Measurements from ENCODE around the gene MRPL58. TPM values are rescaled to one million over a fixed set of nuclear protein-coding genes. Genes with fewer than 3 reads are reported as not detected.

The MRPL58 gene
- total and polyA plus RNA-seq, 2 experiments from 2014 or later = 44.8 to 48.4 TPM

DNA sequence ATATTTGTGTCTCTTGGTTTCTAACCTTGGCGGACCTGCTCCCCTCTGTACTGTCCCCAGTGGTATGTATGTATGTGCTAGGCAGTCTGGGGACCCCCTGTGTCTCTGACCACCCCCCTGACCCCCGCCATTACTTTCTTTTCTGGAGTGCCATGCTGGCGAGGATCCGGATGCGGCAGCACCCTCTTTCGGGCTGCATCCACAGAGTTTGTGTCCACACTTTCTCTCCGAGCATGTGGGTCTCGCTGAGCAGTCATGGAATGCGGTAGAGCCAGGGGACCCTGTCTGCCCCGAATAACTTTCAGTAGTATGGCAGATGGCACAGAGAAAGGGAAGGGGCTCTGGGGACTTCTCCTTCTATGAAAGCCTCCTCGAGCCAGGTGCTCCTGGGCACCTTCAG is 51.6 kb downstream of the MRPL58 start:
- H3K9me3 ChIP-seq (ENCODE audit: low read depth) = no peaks in the 10 kb centered on the region
- H3K4me1 ChIP-seq (ENCODE audit: low read depth) = no peaks in the 10 kb centered on the region
- H3K36me3 ChIP-seq = peaks cover 23% of the 10 kb centered on the region
- TF ChIP-seq, protein P1, sequence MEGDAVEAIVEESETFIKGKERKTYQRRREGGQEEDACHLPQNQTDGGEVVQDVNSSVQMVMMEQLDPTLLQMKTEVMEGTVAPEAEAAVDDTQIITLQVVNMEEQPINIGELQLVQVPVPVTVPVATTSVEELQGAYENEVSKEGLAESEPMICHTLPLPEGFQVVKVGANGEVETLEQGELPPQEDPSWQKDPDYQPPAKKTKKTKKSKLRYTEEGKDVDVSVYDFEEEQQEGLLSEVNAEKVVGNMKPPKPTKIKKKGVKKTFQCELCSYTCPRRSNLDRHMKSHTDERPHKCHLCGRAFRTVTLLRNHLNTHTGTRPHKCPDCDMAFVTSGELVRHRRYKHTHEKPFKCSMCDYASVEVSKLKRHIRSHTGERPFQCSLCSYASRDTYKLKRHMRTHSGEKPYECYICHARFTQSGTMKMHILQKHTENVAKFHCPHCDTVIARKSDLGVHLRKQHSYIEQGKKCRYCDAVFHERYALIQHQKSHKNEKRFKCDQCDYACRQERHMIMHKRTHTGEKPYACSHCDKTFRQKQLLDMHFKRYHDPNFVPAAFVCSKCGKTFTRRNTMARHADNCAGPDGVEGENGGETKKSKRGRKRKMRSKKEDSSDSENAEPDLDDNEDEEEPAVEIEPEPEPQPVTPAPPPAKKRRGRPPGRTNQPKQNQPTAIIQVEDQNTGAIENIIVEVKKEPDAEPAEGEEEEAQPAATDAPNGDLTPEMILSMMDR (IDR thresholded peaks at IDR 0.05; ENCODE audit: low read depth, low read length) = no peak
- H3K27me3 ChIP-seq = no peaks in the 10 kb centered on the region
- H3K4me3 ChIP-seq = no peak overlapping the region
- no peak overlapping the region for H3K27ac ChIP-seq
- DNase-seq (ENCODE audit: low read depth in 1 of 2, low spot score in 1 of 2) = no peak

DNA sequence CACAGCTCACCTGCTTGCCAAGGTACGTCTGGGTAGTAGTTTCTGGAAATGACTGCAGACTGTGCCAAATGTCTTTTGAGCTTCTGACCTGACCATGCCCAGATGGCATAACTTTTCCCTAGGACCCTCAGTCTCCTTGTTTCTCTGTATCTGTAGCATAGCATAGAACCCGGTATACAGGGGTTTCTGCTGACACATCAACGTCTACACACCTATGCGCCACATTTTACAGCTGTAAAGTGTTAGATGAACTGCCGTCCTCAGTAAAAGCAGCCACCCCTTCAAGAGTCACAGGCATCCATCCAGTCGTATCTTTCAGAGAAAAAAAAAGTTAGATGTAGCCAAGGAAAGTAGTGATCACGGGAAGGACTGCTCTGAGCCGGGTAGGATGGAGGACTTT is 52.0 kb downstream of the MRPL58 start:
- Histone ChIP-seq H3K9me3 (ENCODE audit: low read depth) (no peaks in the 10 kb centered on the region), H3K36me3 (peaks cover 23% of the 10 kb centered on the region), H3K27me3 (no peaks in the 10 kb centered on the region), H3K27ac (no peak overlapping the region), H3K4me1 (ENCODE audit: low read depth) (no peaks in the 10 kb centered on the region), H3K4me3 (no peak overlapping the region)
- TF ChIP-seq, protein P1 (IDR thresholded peaks at IDR 0.05; ENCODE audit: low read depth, low read length) = no peak
- DNase-seq (ENCODE audit: low read depth in 1 of 2, low spot score in 1 of 2) = no peak

DNA sequence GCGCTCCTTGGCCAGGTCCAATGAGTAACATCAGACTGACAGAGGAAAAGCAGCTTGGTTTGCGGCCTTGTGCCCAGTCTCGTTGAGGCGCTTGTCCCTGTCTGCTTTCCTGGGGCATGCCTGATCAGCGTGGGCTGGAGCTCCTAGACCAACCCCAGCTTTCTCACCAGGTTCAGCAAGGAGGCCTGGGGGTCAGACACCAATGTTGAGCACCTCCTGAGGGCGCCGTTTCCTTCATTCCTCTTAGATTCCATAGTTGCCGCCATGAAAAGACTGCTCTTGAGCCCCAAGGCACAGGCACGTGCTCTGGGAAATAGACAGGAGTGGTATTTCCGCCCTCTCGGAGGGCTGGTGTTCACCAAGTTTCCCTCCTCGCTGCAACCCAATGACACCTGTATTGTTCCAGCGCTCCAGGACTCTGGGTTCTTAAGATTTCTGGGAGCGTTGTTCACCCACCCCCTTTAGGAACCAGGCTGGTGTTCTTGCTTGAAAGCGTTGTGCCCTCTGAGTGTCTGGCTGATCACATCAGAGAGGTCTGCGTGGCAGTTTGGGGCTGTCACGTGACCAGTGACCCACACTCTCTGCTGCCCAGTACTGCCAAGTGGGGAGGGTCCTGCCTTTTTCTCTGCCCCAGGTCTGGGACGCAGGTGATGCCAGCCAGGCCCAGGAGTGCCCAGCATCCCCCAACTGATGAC is 52.5 kb downstream of the MRPL58 start:
- TF ChIP-seq, protein P1 (IDR thresholded peaks at IDR 0.05; ENCODE audit: low read depth, low read length) = no peak
- no peaks in the 10 kb centered on the region for H3K4me1 ChIP-seq (ENCODE audit: low read depth)
- no peaks in the 10 kb centered on the region for H3K9me3 ChIP-seq (ENCODE audit: low read depth)
- no peaks in the 10 kb centered on the region for H3K27me3 ChIP-seq
- DNase-seq (ENCODE audit: low read depth in 1 of 2, low spot score in 1 of 2) = no peak
- H3K4me3 ChIP-seq = no peak overlapping the region
- no peak overlapping the region for H3K27ac ChIP-seq
- H3K36me3 ChIP-seq = peaks cover 23% of the 10 kb centered on the region

DNA sequence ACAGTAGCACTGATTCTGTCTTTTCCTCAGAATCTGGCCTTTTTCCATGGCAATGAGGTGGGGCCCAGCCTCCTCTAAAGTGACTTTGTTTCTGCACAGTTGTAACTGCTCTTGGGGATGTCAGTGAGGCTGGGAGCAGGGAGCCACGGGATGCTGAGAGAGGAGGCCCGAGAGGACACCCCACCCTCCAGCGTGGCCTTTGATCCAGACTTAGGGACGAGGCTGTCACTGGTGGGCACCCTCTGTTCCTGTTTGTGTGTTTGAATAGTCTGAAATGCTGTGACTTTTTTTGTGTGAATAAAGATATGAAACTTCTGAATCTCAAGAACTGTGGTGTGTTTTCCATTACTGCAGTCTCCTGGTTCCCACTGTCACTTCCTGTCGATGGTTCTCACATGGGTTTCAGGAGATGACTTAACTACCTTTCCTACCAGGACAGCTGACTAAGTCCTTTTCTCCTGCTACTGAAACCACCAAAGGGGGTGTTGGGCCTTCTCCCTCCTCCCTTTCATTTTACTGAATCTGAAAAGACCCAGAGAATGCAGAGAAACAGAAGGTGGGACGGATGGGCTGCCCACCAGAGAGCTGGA is 53.2 kb downstream of the MRPL58 start:
- peaks cover 22% of the 10 kb centered on the region for H3K36me3 ChIP-seq
- DNase-seq (ENCODE audit: low read depth in 1 of 2, low spot score in 1 of 2) = no peak
- H3K27me3 ChIP-seq = no peaks in the 10 kb centered on the region
- no peaks in the 10 kb centered on the region for H3K9me3 ChIP-seq (ENCODE audit: low read depth)
- H3K4me1 ChIP-seq (ENCODE audit: low read depth) = no peaks in the 10 kb centered on the region
- TF ChIP-seq, protein P1 (IDR thresholded peaks at IDR 0.05; ENCODE audit: low read depth, low read length) = no peak
- H3K27ac ChIP-seq = no peak overlapping the region
- H3K4me3 ChIP-seq = no peak overlapping the region

DNA sequence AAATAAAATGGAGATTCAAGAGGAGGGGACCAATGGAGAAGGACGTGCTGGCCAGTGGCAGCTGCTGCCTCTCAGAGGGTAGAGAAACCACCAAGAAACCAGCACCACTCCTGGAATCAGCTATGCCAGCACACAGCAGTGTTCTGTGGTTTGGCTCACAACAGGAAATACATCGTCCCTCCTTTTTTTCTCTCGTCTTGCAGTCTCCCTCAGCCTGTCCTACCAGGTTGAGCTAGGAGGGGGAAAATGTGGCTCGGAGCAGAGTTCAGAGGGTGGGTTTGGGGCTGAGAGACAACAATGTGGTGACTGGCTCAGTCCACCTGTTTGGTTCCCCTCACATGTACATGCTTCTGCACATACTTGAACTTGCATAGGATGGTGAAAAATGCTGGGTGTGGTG is 55.4 kb downstream of the MRPL58 start:
- Histone ChIP-seq H3K27ac (no peak overlapping the region), H3K9me3 (ENCODE audit: low read depth) (no peaks in the 10 kb centered on the region), H3K4me1 (ENCODE audit: low read depth) (peaks cover 5% of the 10 kb centered on the region), H3K27me3 (no peaks in the 10 kb centered on the region), H3K36me3 (peaks cover 5% of the 10 kb centered on the region), H3K4me3 (no peak overlapping the region)
- TF ChIP-seq, protein P1 (IDR thresholded peaks at IDR 0.05; ENCODE audit: low read depth, low read length) = no peak
- no peak for DNase-seq (ENCODE audit: low read depth in 1 of 2, low spot score in 1 of 2)
